Retina (tissue), 1 donor: Measurements from ENCODE around the gene PATE3.

Experiments
- DNase-seq: peaks from one replicate; pipeline ENCODE4 v3.0.0-alpha.2; 2016

PATE3 gene

GRCh38 chr11:125787827-125788226, at the start of gene PATE3:
Gene PATE3, plus strand, starts transcription at chr11:125788127. Its CDS starts 25 bp downstream, at chr11:125788152.
- DNase-seq = no peak

- DNase-seq = no peak
These were observed 47.3 kb upstream of the PATE3 start for GRCh38 chr11:125740617-125741016.

GRCh38 chr11:125743681-125744080, 44.2 kb upstream of the PATE3 start:
- no peak for DNase-seq

GRCh38 chr11:125745979-125746378, 41.9 kb upstream of the PATE3 start, which contains the start of gene PATE1:
Gene PATE1, plus strand, starts transcription at chr11:125746279. Its CDS starts 26 bp downstream, at chr11:125746305.
- DNase-seq = no peak

- no peak for DNase-seq
These were observed 37.3 kb upstream of the PATE3 start for GRCh38 chr11:125750629-125751028.

GRCh38 chr11:125756050-125756449, 31.9 kb upstream of the PATE3 start:
- no peak for DNase-seq

- DNase-seq = no peak
These were observed 25.5 kb upstream of the PATE3 start for GRCh38 chr11:125762445-125762844.

- DNase-seq = no peak
These were observed 24.4 kb upstream of the PATE3 start for GRCh38 chr11:125763483-125763882.

GRCh38 chr11:125766251-125766650, 21.7 kb upstream of the PATE3 start:
- no peak for DNase-seq

GRCh38 chr11:125768336-125769046, 19.4 kb upstream of the PATE3 start:
- DNase-seq = no peak

- DNase-seq = no peak
These were observed 17.3 kb upstream of the PATE3 start for GRCh38 chr11:125770583-125770982.

GRCh38 chr11:125772834-125773505, 15.0 kb upstream of the PATE3 start:
- DNase-seq = no peak

GRCh38 chr11:125773516-125773915, 14.4 kb upstream of the PATE3 start:
- DNase-seq = no peak

GRCh38 chr11:125777309-125777708, 10.6 kb upstream of the PATE3 start:
- DNase-seq = no peak

- DNase-seq = no peak
These were observed 9.2 kb upstream of the PATE3 start, which contains the start of gene PATE2 for GRCh38 chr11:125778728-125779127. Gene PATE2, minus strand, starts transcription at chr11:125778828. Its CDS starts 55 bp downstream, at chr11:125778773.

GRCh38 chr11:125784678-125785077, 3.2 kb upstream of the PATE3 start:
- DNase-seq = no peak

GRCh38 chr11:125790825-125791224, 2.9 kb downstream of the PATE3 start:
- no peak for DNase-seq

- no peak for DNase-seq
These were observed 9.7 kb downstream of the PATE3 start for GRCh38 chr11:125797641-125798040.

GRCh38 chr11:125799808-125800207, 11.9 kb downstream of the PATE3 start:
- no peak for DNase-seq

- DNase-seq = no peak
These were observed 14.5 kb downstream of the PATE3 start for GRCh38 chr11:125802387-125802786.

GRCh38 chr11:125807909-125808308, 20.0 kb downstream of the PATE3 start:
- DNase-seq = no peak

- no peak for DNase-seq
These were observed 45.1 kb downstream of the PATE3 start, which contains the start of gene PATE4 for GRCh38 chr11:125833016-125833415. Gene PATE4, plus strand, starts transcription at chr11:125833316. Its CDS starts 44 bp downstream, at chr11:125833360.

- DNase-seq = no peak
These were observed 47.8 kb downstream of the PATE3 start for GRCh38 chr11:125835748-125836147.
